Hippocampal formation (tissue), 2 donors: ENCODE measurements around the gene CACNA2D4.

Source experiments
- DNase-seq, 2 donors: peaks; one replicate each; lab custom pipeline; 2025; lab: John Stamatoyannopoulos, UW

The CACNA2D4 gene

GRCh38 chr12:1870998-1871917 is 47.2 kb downstream of the CACNA2D4 start:
- DNase-seq, result no peak

- no peak for DNase-seq
These were observed 48.4 kb downstream of the CACNA2D4 start for GRCh38 chr12:1870086-1870485.

- no peak for DNase-seq
These were observed 49.3 kb downstream of the CACNA2D4 start for GRCh38 chr12:1869145-1869544.

GRCh38 chr12:1865284-1865866 is 53.1 kb downstream of the CACNA2D4 start:
- no peak for DNase-seq

GRCh38 chr12:1864867-1865266 is 53.6 kb downstream of the CACNA2D4 start:
- DNase-seq, result no peak

DNA sequence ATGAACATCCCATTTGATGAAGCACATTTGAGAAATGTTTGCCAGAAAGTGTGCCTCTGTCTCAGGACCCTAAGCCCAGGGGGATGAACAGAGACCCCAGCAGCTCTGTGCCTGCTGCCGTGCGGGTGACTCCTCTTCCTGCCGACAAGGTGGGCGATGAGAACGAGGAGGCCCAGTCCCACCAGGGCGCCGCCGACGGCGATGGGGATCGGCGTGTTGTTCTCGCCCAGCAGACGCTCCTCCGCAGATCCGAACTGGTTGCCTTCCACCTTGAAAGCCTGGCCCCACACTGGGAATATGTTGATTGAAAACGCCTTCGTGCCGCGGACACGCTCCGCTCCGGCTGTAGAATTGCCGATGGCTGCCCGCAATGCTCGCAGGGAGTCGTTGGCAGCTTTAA is 54.0 kb downstream of the CACNA2D4 start:
- no peak for DNase-seq

- no peak for DNase-seq
These were observed 54.6 kb downstream of the CACNA2D4 start for GRCh38 chr12:1863823-1864222.

- DNase-seq, result no peak
These were observed 55.5 kb downstream of the CACNA2D4 start for GRCh38 chr12:1862973-1863372.

DNA sequence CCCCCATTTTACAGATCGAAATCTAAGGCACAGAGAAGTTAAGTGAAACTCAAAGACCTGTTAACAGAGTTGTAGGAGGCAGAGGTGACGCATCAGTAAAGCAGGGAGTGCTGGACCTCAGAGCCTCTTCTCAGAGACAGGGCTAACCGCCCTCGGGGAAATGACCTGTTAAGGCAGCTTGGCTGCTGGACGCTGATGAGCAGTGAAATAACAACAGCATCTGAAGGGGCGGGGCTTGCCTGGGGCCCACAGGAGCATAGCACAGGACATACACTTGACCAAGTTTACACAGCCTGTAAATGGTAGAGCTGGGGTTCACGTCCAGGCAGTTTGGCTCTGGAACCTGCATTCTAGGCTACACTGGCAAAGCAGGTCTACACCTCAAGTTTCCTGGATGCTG is 58.8 kb downstream of the CACNA2D4 start:
- DNase-seq, result no peak

- no peak for DNase-seq
These were observed 60.0 kb downstream of the CACNA2D4 start for GRCh38 chr12:1858456-1858855.

- DNase-seq, result no peak
These were observed 60.6 kb downstream of the CACNA2D4 start for GRCh38 chr12:1857821-1858220.

DNA sequence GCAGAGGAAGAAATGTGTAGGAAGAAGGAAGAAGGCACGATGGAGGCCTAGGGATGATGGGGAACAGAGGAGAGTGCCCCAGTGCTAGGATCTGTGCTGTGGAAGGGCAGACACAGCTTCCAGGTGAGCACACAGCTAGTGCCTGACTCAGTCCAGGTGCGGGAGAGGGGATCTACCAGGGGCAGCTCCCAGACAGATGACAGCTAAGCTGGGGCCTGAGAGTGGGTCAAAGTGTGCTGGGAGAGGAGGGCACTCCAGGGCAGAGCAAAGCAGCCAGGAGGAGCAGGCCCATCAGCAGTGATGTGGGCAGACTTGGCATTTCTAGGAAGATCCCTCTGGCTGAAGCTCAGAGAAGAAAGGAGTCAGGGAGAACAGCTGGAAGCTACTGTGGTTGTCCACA is 61.4 kb downstream of the CACNA2D4 start:
- DNase-seq, result no peak

DNA sequence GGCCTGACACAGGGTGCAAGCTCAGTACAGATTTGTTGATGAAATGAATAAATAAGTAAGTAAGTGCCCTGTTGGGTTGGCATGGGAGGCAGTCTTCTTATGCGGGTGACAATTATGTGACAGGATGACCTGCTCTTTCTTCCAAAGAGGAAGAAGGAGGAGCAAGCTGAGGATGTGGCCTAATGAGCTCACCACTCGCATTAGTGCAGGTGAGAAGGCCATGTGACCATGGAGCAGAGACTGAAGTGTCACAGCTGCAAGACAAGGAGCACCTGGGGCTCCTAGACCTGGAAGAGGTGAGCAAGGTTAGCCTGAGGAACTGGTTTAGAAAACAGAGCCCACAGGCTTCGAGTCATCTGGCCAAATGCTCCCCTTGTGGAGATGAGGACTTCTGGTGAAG is 63.2 kb downstream of the CACNA2D4 start:
- no peak for DNase-seq

DNA sequence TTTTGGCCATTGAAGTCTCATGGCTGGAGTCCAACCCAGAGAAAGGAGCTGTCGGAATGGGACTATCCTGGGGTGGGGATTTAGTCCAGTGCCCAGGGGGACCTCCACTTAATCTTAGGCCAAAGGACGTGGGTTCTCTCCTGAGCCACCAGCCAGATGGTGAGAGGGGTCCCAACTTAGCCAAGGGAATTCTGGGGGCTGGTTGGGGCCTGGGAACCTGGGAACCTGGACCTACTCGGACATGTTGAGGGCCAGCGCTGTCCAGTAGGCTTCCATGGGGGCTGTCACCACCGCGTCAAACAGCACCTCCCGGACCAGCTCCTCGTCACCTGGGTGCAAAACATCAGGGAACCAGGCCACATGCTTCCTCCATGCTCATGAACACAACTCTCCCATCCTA is 64.7 kb downstream of the CACNA2D4 start:
- DNase-seq, result no peak

DNA sequence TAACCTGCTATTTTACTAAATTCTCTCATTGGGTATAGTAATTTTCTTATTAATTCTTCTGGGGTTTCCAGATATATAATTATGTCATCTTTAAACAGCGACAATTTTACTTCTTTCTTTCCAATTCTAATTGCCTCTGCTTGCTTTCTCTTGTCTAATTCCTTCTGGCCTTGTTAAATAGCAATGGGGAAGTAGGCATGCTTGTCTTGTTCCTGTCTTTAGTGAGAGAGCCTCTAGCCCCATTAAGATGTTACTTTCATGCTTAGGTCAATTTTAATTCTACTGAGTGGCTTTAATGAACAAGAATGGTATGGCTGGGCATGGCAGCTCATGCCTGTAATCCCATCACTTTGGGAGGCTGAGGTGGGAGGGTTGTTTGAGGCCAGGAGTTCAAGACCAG is 66.4 kb downstream of the CACNA2D4 start:
- no peak for DNase-seq

DNA sequence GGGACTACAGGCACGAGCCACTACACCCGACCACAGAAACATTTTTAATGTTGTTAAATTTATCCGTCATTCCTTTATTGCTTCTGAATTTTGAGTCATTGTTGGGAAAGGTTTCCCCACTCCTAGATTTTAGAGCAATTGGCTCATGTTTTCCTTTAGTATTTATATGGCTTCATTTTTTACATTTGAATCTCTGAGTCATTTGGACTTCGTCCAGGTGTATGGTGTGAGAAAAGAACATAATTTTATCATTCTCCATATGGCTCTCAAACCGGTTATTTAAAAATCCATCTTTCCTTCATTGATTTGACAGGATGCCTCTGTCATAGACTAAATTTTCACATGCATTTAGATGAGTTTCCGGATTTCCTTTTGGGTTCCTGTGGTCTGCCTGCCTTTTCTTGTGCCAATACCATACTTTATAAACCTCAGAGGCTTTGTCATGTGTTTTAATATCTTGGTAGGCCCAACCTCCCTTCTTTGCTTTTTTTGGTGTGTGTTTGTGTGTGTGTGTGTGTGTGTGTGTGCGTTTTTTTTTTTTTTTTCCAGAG is 67.2 kb downstream of the CACNA2D4 start:
- DNase-seq, result no peak

GRCh38 chr12:1848745-1849144 is 69.7 kb downstream of the CACNA2D4 start:
- no peak for DNase-seq

- DNase-seq, result no peak
These were observed 70.3 kb downstream of the CACNA2D4 start for GRCh38 chr12:1848146-1848545.

GRCh38 chr12:1847411-1847810 is 71.0 kb downstream of the CACNA2D4 start:
- no peak for DNase-seq

GRCh38 chr12:1846421-1847405 is 71.7 kb downstream of the CACNA2D4 start:
- no peak for DNase-seq

GRCh38 chr12:1845886-1846285 is 72.6 kb downstream of the CACNA2D4 start:
- no peak for DNase-seq

- DNase-seq, result no peak
These were observed 73.0 kb downstream of the CACNA2D4 start for GRCh38 chr12:1845427-1845826.
